HG03066 (cell line): ENCODE results near the gene ACE2.
"Not testable (repeated sequence)": the region's sequence is repeated elsewhere in the genome, so short reads cannot be mapped to it uniquely, and the experiment has no call there.

Source experiments
- ATAC-seq: cut with Tn5 transposase; IDR thresholded peaks from one replicate; pipeline ENCODE4 v1.9.1; 2021; ENCODE audit warnings: low read depth; ENCODE audit not compliant: unreplicated experiment

Gene ACE2

DNA sequence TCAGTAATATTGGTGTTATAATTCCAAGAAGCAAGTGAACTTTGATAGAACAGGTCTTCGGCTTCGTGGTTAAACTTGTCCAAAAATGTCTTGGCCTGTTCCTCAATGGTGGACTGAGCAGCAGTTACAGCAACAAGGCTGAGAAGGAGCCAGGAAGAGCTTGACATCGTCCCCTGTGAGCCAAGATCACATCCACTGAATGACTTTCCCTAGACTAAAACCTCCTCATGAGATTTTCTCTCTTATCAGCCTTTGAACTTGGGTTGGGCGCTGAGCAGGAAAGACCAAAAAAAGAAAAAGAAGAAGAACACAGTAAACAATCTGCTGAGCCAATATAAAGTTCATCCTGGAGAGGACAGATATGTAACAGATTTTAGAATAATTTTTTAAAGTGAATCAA is at the start of gene ACE2:
Gene ACE2, minus strand, starts transcription at position 216 of the 400 bp plus-strand sequence. Its CDS starts 49 bp downstream, at position 167.
- ATAC-seq, result no peak

DNA sequence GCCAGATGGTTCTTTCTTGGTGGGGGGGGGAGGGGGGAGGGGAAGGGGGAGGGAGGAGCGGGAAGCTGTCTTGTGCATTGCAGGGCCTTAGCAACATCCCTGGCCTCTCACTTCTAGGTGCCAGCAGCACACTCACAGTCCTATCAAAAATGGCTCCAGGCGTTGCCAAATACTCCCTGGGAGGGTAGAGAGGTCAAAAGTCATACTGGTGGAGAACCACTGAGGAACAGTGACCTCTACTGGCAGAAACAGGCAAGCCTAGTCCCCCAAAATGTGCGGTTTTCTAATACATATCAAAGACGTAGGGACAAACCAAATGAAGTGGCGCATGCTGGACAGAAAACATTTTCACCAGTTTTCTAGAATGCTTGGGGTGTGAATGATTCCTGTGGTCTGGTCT is 46.8 kb upstream of the ACE2 start:
- not testable (repeated sequence) for ATAC-seq

DNA sequence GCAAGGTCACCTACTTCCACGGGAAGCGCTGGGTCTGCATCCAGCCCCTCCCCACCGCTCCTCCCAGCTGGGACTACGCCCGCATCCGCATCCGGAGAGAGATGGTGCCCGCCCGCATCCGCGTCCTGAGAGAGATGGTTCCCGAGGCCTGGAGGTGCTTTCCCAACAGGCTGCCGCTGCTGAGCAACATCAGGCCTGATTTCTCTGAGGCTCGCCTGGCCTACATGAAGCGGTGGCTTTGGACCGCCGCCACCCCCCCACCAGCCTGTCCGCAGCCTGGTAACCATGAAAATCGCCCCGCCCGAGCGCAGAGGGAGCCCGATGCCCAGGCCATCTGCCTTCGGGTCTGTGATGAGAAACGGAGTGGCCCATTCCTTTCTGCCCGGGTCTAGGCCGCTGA is 45.8 kb upstream of the ACE2 start:
- ATAC-seq, result no peak

DNA sequence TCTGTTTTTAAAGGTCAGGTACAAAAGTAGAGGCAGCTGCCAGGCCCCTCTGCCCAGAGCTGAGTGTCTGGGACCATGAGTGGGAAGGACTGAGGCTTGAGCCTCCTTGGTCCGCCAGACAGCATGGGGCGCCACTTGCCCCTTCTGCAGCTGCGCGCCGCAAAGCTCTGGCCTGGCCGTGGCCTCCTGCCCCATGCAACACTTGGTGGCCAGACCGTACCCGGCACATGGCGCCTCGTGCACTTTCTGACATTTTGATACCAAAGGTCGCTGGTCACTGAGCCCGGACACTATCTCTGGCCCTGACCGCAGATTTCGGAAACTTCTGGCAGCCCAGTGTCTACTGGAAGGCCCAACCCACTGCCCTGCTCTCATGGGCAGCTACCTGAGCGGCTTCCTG is 45.3 kb upstream of the ACE2 start:
- ATAC-seq, result no peak

DNA sequence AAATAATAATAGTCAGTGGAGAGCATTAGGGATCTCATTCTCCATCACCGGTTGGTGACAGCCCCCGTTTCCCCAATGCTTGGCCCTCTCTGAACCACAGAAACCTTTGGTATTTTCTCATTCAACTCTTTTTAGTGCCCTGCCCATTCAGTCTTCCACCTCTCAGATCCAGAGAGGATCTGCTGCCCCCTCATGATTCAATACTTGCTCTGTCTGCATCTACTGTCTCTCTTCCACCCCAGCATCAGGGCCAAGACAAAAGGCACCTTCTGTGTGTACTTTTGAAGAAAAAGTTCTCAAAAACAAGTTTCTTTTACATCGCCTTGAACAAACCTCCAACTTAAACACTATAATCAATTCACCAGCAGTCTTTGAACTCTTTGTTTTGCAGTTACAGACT is 44.5 kb upstream of the ACE2 start:
- no peak for ATAC-seq

DNA sequence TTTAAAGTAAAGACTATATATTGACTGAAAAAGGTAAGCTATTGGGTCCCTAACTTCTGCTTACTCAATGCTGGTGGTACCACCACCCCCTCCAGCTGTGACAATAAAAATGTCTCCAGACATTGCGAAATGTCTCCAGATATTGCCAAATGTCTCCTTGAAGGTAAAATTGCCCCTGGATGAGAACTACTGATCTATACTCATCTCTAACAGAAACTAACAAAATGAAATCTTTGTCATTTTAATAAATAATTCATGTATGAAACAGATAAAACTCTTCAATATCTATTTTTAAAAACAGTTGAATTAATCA is 43.8 kb upstream of the ACE2 start:
- no peak for ATAC-seq

DNA sequence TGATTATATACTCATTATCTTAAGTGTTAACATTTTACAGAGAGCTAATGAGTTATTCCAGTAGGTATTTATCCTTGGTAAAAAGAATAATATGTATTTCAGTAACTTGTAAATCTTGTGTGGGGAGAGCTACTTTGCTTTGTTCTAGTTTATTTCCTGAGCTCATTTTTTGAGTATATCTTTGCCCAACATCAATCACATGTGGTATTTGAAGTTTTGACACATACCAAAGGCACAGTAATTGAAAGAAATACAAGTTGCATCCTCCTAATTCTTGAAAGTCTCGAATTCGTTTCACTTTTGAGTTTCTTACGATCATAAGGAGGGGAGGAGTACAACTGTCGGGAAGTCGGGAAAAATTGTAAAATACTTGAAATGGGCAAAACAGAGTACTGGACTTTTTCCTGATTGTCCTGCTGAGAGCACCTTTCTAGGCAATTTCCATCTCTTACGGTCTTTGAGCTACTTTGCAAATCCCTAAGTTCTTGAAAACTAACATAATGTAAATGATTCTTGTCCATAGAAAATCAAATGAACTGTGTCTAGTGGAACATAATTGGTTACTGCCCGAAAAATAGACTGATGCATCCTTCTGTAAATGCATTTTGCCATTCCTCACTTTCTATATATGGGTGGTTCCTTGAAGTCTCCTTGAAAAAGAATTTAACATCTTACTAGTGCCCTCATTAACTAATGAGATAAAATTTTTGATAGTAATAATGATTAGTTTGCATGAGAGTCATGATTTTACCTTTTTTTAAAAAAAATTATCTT is 43.2 kb upstream of the ACE2 start:
- no peak for ATAC-seq

DNA sequence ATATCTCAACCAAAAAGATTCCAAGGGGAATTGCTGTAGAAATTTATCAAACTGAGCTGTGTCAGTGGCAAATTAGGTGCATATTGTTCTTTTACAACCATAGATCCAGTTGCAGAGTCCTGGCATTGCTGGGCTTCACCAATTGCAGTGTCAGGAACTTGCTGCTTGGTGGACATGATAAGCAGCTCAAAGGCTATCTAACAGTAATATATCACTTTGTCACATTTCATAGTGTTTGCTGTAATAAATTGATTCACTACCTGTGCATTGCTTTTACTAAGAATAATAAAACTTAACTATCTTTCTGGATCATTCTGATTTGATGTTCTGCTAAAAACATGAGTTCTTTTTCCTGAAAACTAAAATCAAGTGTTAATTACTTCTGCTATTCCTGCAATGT is 30.9 kb upstream of the ACE2 start:
- ATAC-seq, result no peak

DNA sequence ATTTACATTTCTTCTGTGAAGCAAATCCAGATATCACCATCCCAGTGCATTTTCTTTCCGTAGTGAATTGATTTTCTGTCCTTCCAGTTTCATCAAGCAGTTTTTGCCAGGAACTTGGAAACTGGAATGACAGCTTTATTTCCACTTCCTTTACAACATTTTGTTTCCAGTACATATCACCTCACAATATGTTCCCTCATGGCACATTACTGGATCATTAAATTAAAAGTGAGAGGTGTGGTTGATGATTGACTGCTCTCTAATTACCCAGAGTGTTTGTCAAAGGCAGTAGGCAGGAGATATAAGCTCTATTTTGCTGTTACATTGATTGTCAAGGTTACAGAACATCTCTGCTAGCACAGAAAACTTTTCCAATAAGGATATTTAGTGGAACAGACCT is 22.3 kb upstream of the ACE2 start:
- no peak for ATAC-seq

DNA sequence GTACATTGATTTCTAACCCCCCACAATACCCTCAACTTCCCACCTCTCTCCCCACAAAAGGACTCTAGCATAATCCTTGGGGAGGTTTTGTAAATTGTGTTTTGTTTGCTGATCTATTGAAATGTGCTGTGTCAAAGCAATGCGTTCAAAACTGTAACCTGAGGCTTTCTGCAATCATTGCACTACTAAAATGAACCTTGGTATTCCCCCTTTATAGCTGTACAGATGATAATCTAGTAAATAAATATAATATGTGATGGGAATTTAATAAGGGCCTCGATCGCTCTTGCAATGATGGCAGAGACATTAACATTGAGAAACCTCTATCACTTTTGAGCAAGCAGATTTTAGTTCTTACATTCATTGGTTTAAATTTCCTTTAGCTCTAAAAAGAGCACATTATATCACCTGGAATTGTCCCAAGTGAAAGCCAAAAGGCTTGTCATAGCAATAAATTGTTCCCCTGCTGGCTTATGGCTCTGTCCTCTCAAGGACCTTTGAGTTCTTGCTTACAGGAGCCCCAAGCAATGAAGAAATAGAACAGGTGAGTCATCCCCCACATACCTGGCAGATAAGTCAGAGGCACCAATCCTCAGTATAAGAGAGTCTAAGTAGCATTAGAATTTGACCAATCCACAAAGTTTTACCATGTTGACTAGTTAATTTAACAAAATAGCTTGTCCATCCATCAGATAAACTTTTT is 18.4 kb upstream of the ACE2 start:
- no peak for ATAC-seq

DNA sequence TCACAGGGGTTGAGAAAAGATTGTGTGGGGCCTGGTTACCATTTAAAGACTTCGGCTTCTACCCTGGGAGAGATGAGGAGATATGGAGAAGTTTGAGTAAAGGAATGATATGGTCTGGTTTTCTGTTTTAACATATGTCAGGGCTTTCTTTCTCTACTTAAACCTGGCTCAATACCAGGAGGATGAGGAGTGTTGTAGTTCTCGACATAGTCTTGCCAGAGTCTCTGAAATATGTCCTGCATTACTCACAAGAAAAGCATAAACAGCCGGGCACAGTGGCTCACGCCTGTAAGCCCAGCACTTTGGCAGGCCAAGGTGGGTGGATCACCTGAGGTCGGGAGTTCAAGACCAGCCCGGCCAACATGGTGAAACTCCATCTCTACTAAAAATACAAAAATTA is 16.4 kb upstream of the ACE2 start:
- ATAC-seq, result no peak

DNA sequence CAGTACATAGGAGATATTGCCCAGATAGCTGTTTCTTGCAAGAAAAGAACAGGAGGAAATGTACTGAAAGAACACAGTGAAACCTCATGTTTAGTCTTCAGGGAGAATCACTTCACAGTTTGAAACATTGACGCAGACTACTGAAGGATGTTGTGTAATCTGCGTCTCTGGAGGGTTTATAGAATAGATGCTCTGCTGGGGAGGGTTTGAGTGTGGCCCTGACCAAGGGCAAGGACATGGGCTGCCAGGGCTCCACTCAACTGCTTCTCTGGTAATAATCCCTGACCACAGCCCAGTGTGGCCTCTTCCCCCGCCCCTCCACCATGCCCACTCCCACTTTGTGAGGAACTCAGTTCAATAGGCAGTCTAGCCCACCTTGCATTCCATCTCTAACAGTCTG is 15.8 kb upstream of the ACE2 start:
- no peak for ATAC-seq

DNA sequence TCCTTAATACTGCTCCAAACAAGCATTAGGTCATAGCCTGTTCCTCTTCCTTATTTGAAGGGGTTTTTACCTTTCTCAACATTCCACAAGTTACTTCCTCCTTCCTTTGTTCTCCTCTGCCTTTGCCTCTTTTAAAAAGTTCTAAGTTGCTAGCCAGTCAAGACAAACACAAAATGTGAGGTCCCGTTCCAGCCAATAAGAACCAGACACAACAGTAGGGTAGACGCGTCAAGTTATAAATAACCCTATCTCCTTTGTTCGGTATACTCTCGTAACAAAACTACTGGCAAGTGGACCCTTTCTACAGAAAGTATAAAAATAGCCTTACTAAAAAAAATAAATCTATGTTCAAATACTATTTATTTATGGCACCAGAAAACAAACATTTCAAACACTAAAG is 6.3 kb upstream of the ACE2 start:
- no peak for ATAC-seq

DNA sequence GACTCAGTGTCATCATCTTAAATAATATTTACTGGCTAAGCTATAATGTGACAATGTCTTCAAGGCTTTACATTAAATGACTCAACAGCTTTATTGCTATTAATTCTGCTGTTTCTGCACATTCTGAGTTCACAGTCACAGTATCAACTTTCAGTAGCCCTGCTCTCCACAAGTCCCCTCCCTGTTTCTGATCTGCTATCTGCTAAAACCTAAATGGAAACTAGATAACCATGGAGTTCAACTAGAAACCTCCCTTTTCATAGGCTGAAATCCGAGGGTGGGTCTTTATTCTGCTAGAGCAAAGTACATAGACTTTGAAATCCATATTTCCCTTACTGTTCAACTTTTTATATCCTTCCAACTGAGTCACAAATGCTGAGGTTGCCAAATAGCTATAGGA is 5.4 kb upstream of the ACE2 start:
- no peak for ATAC-seq

DNA sequence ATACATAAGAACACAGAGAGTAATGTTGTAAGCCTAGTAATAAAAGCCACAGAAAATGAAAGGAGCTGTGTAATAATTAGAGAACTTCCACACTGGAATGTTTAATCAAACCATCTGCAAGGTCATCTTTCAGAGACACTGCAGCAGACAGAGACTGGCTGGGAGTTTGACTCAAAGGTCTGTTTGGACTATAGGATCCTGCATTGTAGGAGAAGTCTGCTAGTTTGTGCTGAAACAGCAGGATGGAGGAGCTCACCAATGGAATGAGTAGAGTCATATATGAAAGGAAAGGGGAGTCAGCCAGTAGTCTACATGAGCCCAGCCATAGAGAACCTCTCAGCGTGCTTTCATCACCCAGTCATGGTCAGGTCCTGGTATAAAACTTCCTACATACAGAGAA is 4.5 kb upstream of the ACE2 start:
- no peak for ATAC-seq

DNA sequence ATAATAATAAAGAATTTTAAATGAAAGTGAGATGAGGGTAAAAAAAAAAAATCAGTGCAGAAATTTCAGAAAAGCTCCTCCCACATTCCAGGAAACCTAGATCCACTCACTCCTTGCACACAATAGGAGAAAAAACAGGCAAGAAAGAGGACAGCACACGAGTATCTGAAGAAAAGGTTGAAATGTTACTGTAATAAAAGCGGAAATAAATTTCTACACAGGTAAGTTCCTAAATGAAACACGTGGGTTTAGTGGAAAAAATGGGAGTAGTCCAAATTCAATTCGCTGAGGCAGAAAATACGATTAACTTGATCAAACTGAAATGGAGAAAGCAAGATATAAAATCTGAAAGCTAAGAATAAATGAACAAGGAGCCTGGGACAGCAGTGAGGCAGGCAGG is 2.0 kb upstream of the ACE2 start:
- no peak for ATAC-seq

DNA sequence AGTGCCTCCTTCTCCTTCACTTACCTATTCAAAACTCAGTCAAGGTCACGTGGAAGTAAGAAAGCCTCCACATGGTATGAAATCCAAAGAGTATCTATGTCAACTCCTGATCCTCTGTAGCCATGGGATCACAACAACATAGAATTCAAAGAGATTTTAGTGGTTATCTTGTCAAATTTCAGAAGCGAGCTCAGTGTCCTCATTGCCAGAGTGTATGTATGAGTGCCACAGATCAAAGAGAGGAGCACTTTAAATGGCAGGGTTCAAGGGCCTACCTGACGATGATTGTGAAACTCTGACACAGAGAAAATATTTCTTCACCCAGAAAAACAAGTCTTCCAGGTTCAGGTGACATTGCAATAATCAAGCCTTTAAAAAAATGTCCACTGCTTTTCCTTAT is 1.2 kb upstream of the ACE2 start:
- no peak for ATAC-seq

DNA sequence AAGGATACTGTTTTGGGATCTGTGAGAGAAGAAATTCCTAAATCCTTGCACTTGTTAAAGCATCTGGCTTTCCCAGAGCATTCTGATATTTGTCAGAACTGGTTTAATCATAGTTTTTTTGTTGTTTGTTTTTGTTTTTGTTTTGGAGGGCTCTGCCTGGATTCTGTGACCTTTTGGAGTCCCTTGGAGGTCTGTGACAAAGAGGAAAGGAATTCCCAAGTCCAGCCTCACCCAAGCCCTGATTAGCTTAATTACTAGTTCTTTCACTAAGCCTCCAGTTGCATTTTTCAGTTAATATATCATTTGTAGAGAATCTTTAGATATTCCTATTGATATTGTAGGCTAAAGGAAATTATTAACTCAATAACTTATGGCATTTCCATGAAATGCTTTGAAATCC is 711 bp downstream of the ACE2 start:
- ATAC-seq, result no peak

DNA sequence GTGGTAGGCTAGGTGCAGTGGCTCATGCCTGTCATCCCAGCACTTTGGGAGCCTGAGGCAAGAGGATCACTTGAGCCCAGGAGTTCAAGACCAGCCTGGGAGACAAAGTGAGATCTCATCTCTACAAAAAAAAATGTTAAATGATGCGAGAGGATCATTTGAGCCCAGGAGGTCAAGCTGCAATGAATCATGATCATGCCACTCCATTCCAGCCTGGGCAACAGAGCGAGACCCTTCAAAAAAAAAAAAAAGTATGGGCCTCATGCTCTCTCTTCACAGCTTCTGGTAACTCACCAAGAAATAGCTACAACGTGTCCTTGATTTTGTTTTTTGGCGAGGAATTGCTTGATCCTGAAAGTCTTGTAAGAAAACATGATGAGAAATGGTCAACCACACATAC is 1.3 kb downstream of the ACE2 start:
- ATAC-seq, result no peak

DNA sequence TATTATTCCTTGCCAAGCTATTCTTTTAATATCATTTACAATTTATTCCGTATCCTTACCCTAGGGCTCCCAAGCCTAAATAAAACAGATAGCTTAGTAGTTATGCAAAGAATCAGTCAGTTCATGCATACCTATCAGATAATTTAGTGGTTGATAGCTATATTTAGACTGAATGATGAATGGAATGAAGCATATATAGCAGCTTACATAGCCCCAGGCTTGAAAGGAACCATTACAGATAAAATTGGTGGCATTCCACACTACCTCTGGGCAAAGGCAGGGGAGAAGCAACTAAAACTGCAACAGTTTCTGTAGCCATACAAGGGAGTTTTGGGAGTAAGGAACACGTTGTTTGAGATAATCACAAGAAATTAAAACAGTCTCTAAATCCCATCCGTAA is 2.7 kb downstream of the ACE2 start:
- ATAC-seq, result no peak

DNA sequence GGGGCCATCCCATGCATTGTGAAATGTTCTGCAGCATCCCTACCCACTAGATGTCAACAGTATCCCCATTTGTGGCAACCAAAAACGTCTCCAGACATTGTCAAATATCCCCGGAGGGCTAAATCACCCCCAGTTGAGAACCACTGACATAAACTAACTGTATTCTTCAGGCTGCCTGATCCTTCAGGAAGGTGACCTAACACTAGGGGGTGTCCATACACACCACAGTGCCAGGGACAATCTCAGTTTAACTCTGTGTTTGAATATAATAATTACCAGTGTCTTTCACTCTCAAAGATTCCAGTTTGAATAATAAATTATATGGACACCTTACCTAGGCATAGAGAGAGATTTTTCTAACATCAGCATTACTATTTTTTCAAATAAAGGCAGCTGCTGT is 6.4 kb downstream of the ACE2 start:
- no peak for ATAC-seq
